ENCODE results near the gene PRKD2.

The PRKD2 gene

GRCh38 chr19:46660008-46660517, 56.9 kb downstream of the PRKD2 start:
- peak; percentile 60 for DNase-seq

- DNase-seq = peak; percentile 63
These were observed 57.5 kb downstream of the PRKD2 start for GRCh38 chr19:46659151-46660007.

GRCh38 chr19:46656541-46656940, 60.4 kb downstream of the PRKD2 start:
- DNase-seq = no peak

GRCh38 chr19:46654621-46655152, 62.2 kb downstream of the PRKD2 start:
- no peak for DNase-seq

GRCh38 chr19:46650445-46650844, 66.5 kb downstream of the PRKD2 start:
- DNase-seq = no peak

- no peak for DNase-seq
These were observed 67.7 kb downstream of the PRKD2 start for GRCh38 chr19:46648961-46649960.

GRCh38 chr19:46648060-46648960, 68.6 kb downstream of the PRKD2 start:
- no peak for DNase-seq

- no peak for DNase-seq
These were observed 70.5 kb downstream of the PRKD2 start for GRCh38 chr19:46646402-46646801.

GRCh38 chr19:46644720-46645119, 72.2 kb downstream of the PRKD2 start:
- no peak for DNase-seq

- no peak for DNase-seq
These were observed 76.3 kb downstream of the PRKD2 start for GRCh38 chr19:46640656-46641055.

- peak; percentile 91 for DNase-seq
These were observed 77.3 kb downstream of the PRKD2 start for GRCh38 chr19:46639358-46640182.

- no peak for DNase-seq
These were observed 79.7 kb downstream of the PRKD2 start for GRCh38 chr19:46637224-46637623.

- no peak for DNase-seq
These were observed 80.8 kb downstream of the PRKD2 start, which contains the start of gene GNG8 for GRCh38 chr19:46635920-46636761. Gene GNG8, minus strand, starts transcription at chr19:46636202. Its CDS starts 1,520 bp downstream, at chr19:46634682.

- DNase-seq = no peak
These were observed 82.2 kb downstream of the PRKD2 start for GRCh38 chr19:46634656-46635218.

GRCh38 chr19:46634045-46634655, 82.8 kb downstream of the PRKD2 start:
- peak; percentile 87 for DNase-seq

GRCh38 chr19:46633130-46633529, 83.8 kb downstream of the PRKD2 start:
- no peak for DNase-seq

GRCh38 chr19:46631481-46631880, 85.4 kb downstream of the PRKD2 start:
- peak; percentile 80 for DNase-seq

- no peak for DNase-seq
These were observed 86.2 kb downstream of the PRKD2 start for GRCh38 chr19:46630586-46631205.

Data from fibroblast of skin of right quadriceps (primary cell).